ENCODE data around the gene OR52I2.

- TF ChIP-seq POLR2A (IDR thresholded peaks at IDR 0.05; ENCODE audit: low read length), result no peak
- TF ChIP-seq GATA1 (IDR thresholded peaks at IDR 0.05; ENCODE audit: low read depth, low read length), result no peak
Observed at GRCh38 chr11:4589017-4589416, 7.5 kb downstream of the OR52I2 start.

All from erythroblast (primary cell).